Measurements from ENCODE around the gene ZNF784.
A peak's percentile ranks its signal among the peaks of the same experiment; 100 is the strongest.

ZNF784 gene

GRCh38 chr19:55605207-55605636, 19.1 kb downstream of the ZNF784 start:
- peaks cover 32% of the 10 kb centered on the region for H3K79me1 ChIP-seq (replicated peaks; ENCODE audit: low read length, poor library complexity, severe bottlenecking)
- no peak overlapping the region for H2BK12ac ChIP-seq (ENCODE audit: low read length in 2 of 2)
- peak; percentile 98 for DNase-seq
- H2AFZ ChIP-seq (ENCODE audit: low read depth, low read length): no peak overlapping the region
- H4K91ac ChIP-seq (ENCODE audit: low read length): no peak overlapping the region
- H3K27me3 ChIP-seq (ENCODE audit: control insufficient read depth in 1 of 2, insufficient read depth in 1 of 2, low read length in 2 of 2): no peaks in the 10 kb centered on the region
- H2BK120ac ChIP-seq (ENCODE audit: low read depth, low read length): no peak overlapping the region
- H3K23ac ChIP-seq (ENCODE audit: low read length in 2 of 2): peak overlapping the region in 1 of 2 experiments; percentile 15
- peaks cover 22% of the 10 kb centered on the region for H3K4me1 ChIP-seq (ENCODE audit: control insufficient read depth, insufficient read depth, low read depth, low read length)
- peaks cover 27 to 30% of the 10 kb centered on the region in 2 experiments for H3K36me3 ChIP-seq (ENCODE audit: control insufficient read depth in 1 of 2, insufficient read depth in 2 of 2, low read depth in 1 of 2, low read length in 2 of 2)
- peak overlapping the region; percentile 55 to 84 for H3K18ac ChIP-seq (ENCODE audit: low read depth in 1 of 2, low read length in 2 of 2)
- peak overlapping the region; percentile 70 to 83 for H3K4me3 ChIP-seq (ENCODE audit: insufficient read depth in 1 of 2, low read depth in 1 of 2, low read length in 2 of 2)
- no peak overlapping the region for H3K4ac ChIP-seq (ENCODE audit: low read depth in 1 of 2, low read length in 2 of 2)
- peaks cover 4% of the 10 kb centered on the region for H3K9me3 ChIP-seq (ENCODE audit: control insufficient read depth, low read length)
- peak overlapping the region; percentile 24 for H3K4me2 ChIP-seq (ENCODE audit: low read length, poor library complexity, severe bottlenecking)
- peak overlapping the region; percentile 73 for H4K8ac ChIP-seq (ENCODE audit: low read length)
- H2BK15ac ChIP-seq (ENCODE audit: low read depth, poor library complexity, severe bottlenecking): no peak overlapping the region
- 0% methylated on average over 20 of the region's 43 CpGs for WGBS
- H3K9ac ChIP-seq (ENCODE audit: low read length): peak overlapping the region; percentile 76
- no peak overlapping the region for H3K14ac ChIP-seq (ENCODE audit: low read length in 2 of 2)
- no peak overlapping the region for H2BK5ac ChIP-seq (ENCODE audit: low read depth, low read length, poor library complexity, severe bottlenecking)
- no peak overlapping the region for H2AK5ac ChIP-seq (ENCODE audit: low read length, severe bottlenecking)
- H3K27ac ChIP-seq (ENCODE audit: low read length, poor library complexity, severe bottlenecking): peak overlapping the region; percentile 99

- Histone ChIP-seq H2BK15ac (ENCODE audit: low read depth, poor library complexity, severe bottlenecking) (peak overlapping the region; percentile 40), H3K9ac (ENCODE audit: low read length) (no peak overlapping the region), H3K14ac (ENCODE audit: low read length in 2 of 2) (no peak overlapping the region), H3K36me3 (ENCODE audit: control insufficient read depth in 1 of 2, insufficient read depth in 2 of 2, low read depth in 1 of 2, low read length in 2 of 2) (peaks cover 15 to 20% of the 10 kb centered on the region in 2 experiments), H3K9me3 (ENCODE audit: control insufficient read depth, low read length) (no peaks in the 10 kb centered on the region), H3K18ac (ENCODE audit: low read depth in 1 of 2, low read length in 2 of 2) (no peak overlapping the region), H4K91ac (ENCODE audit: low read length) (peak overlapping the region; percentile 41), H3K4ac (ENCODE audit: low read depth in 1 of 2, low read length in 2 of 2) (no peak overlapping the region), H2BK5ac (ENCODE audit: low read depth, low read length, poor library complexity, severe bottlenecking) (peak overlapping the region; percentile 57), H4K8ac (ENCODE audit: low read length) (no peak overlapping the region), H3K4me3 (ENCODE audit: insufficient read depth in 1 of 2, low read depth in 1 of 2, low read length in 2 of 2) (no peak overlapping the region), H3K4me2 (ENCODE audit: low read length, poor library complexity, severe bottlenecking) (no peak overlapping the region), H2AFZ (ENCODE audit: low read depth, low read length) (no peak overlapping the region), H2AK5ac (ENCODE audit: low read length, severe bottlenecking) (peak overlapping the region; percentile 82), H3K4me1 (ENCODE audit: control insufficient read depth, insufficient read depth, low read depth, low read length) (peaks cover 22% of the 10 kb centered on the region), H3K27me3 (ENCODE audit: control insufficient read depth in 1 of 2, insufficient read depth in 1 of 2, low read length in 2 of 2) (no peaks in the 10 kb centered on the region), H2BK12ac (ENCODE audit: low read length in 2 of 2) (peak overlapping the region in 1 of 2 experiments; percentile 68), H3K23ac (ENCODE audit: low read length in 2 of 2) (no peak overlapping the region), H2BK120ac (ENCODE audit: low read depth, low read length) (no peak overlapping the region), H3K27ac (ENCODE audit: low read length, poor library complexity, severe bottlenecking) (peak overlapping the region; percentile 1), H3K79me1 (replicated peaks; ENCODE audit: low read length, poor library complexity, severe bottlenecking) (peaks cover 26% of the 10 kb centered on the region)
- 87% methylated on average over 20 of the region's 22 CpGs for WGBS
- no peak for DNase-seq
Observed at GRCh38 chr19:55603581-55604292, 20.6 kb downstream of the ZNF784 start.

GRCh38 chr19:55603115-55603514, 21.3 kb downstream of the ZNF784 start:
- Histone ChIP-seq H3K18ac (ENCODE audit: low read depth in 1 of 2, low read length in 2 of 2) (no peak overlapping the region), H3K4me3 (ENCODE audit: insufficient read depth in 1 of 2, low read depth in 1 of 2, low read length in 2 of 2) (no peak overlapping the region), H2BK12ac (ENCODE audit: low read length in 2 of 2) (peak overlapping the region in 1 of 2 experiments; percentile 45), H3K27me3 (ENCODE audit: control insufficient read depth in 1 of 2, insufficient read depth in 1 of 2, low read length in 2 of 2) (no peaks in the 10 kb centered on the region), H3K4me1 (ENCODE audit: control insufficient read depth, insufficient read depth, low read depth, low read length) (peaks cover 22% of the 10 kb centered on the region), H4K8ac (ENCODE audit: low read length) (no peak overlapping the region), H2AK5ac (ENCODE audit: low read length, severe bottlenecking) (peak overlapping the region; percentile 82), H4K91ac (ENCODE audit: low read length) (no peak overlapping the region), H3K9ac (ENCODE audit: low read length) (no peak overlapping the region), H2BK5ac (ENCODE audit: low read depth, low read length, poor library complexity, severe bottlenecking) (no peak overlapping the region), H2BK120ac (ENCODE audit: low read depth, low read length) (no peak overlapping the region), H3K27ac (ENCODE audit: low read length, poor library complexity, severe bottlenecking) (no peak overlapping the region), H2BK15ac (ENCODE audit: low read depth, poor library complexity, severe bottlenecking) (peak overlapping the region; percentile 45), H3K79me1 (replicated peaks; ENCODE audit: low read length, poor library complexity, severe bottlenecking) (peaks cover 30% of the 10 kb centered on the region), H2AFZ (ENCODE audit: low read depth, low read length) (no peak overlapping the region), H3K4me2 (ENCODE audit: low read length, poor library complexity, severe bottlenecking) (no peak overlapping the region), H3K9me3 (ENCODE audit: control insufficient read depth, low read length) (no peaks in the 10 kb centered on the region), H3K4ac (ENCODE audit: low read depth in 1 of 2, low read length in 2 of 2) (no peak overlapping the region), H3K36me3 (ENCODE audit: control insufficient read depth in 1 of 2, insufficient read depth in 2 of 2, low read depth in 1 of 2, low read length in 2 of 2) (peaks cover 13 to 20% of the 10 kb centered on the region in 2 experiments), H3K23ac (ENCODE audit: low read length in 2 of 2) (no peak overlapping the region), H3K14ac (ENCODE audit: low read length in 2 of 2) (no peak overlapping the region)
- WGBS: 97% methylated on average over 21 of the region's 21 CpGs
- no peak for DNase-seq

GRCh38 chr19:55602104-55603001, 22.0 kb downstream of the ZNF784 start:
- H3K4me3 ChIP-seq (ENCODE audit: insufficient read depth in 1 of 2, low read depth in 1 of 2, low read length in 2 of 2): no peak overlapping the region
- H3K36me3 ChIP-seq (ENCODE audit: control insufficient read depth in 1 of 2, insufficient read depth in 2 of 2, low read depth in 1 of 2, low read length in 2 of 2): peaks cover 8 to 26% of the 10 kb centered on the region in 2 experiments
- no peak overlapping the region for H2BK5ac ChIP-seq (ENCODE audit: low read depth, low read length, poor library complexity, severe bottlenecking)
- DNase-seq: no peak
- peaks cover 23% of the 10 kb centered on the region for H3K4me1 ChIP-seq (ENCODE audit: control insufficient read depth, insufficient read depth, low read depth, low read length)
- H3K79me1 ChIP-seq (replicated peaks; ENCODE audit: low read length, poor library complexity, severe bottlenecking): peaks cover 36% of the 10 kb centered on the region
- no peaks in the 10 kb centered on the region for H3K27me3 ChIP-seq (ENCODE audit: control insufficient read depth in 1 of 2, insufficient read depth in 1 of 2, low read length in 2 of 2)
- H3K9me3 ChIP-seq (ENCODE audit: control insufficient read depth, low read length): no peaks in the 10 kb centered on the region
- H2BK12ac ChIP-seq (ENCODE audit: low read length in 2 of 2): peak overlapping the region in 1 of 2 experiments; percentile 76
- no peak overlapping the region for H3K14ac ChIP-seq (ENCODE audit: low read length in 2 of 2)
- H3K27ac ChIP-seq (ENCODE audit: low read length, poor library complexity, severe bottlenecking): no peak overlapping the region
- peak overlapping the region; percentile 70 for H2BK15ac ChIP-seq (ENCODE audit: low read depth, poor library complexity, severe bottlenecking)
- H4K8ac ChIP-seq (ENCODE audit: low read length): no peak overlapping the region
- H3K18ac ChIP-seq (ENCODE audit: low read depth in 1 of 2, low read length in 2 of 2): no peak overlapping the region
- peak overlapping the region in 1 of 2 experiments; percentile 36 for H3K4ac ChIP-seq (ENCODE audit: low read depth in 1 of 2, low read length in 2 of 2)
- 97% methylated on average over 47 of the region's 60 CpGs for WGBS
- peak overlapping the region; percentile 59 for H2AK5ac ChIP-seq (ENCODE audit: low read length, severe bottlenecking)
- no peak overlapping the region for H3K9ac ChIP-seq (ENCODE audit: low read length)
- no peak overlapping the region for H2BK120ac ChIP-seq (ENCODE audit: low read depth, low read length)
- H3K4me2 ChIP-seq (ENCODE audit: low read length, poor library complexity, severe bottlenecking): no peak overlapping the region
- no peak overlapping the region for H3K23ac ChIP-seq (ENCODE audit: low read length in 2 of 2)
- no peak overlapping the region for H2AFZ ChIP-seq (ENCODE audit: low read depth, low read length)
- H4K91ac ChIP-seq (ENCODE audit: low read length): peak overlapping the region; percentile 25

Data from mesenchymal stem cell (in vitro differentiated cells and primary cell).